ENCODE measurements around the gene NUP205. TPM values are rescaled to one million over a fixed set of nuclear protein-coding genes. Genes with fewer than 3 reads are reported as not detected.
"Not testable (repeated sequence)": the region's sequence is repeated elsewhere in the genome, so short reads cannot be mapped to it uniquely, and the experiment has no call there.

NUP205 gene
- total and polyA plus RNA-seq, 10 donors: 29.8 to 55.5 (median 44.8) TPM

- H3K36me3 ChIP-seq: peaks cover 0 to 44% (median 0%) of the 10 kb centered on the region in 6 donors
- H3K4me3 ChIP-seq: no peak overlapping the region
- 45 to 71% (median 50%) methylated on average over 3 of the region's 3 CpGs for WGBS, 5 donors
- H3K4me1 ChIP-seq: peaks cover 0 to 2% (median 0%) of the 10 kb centered on the region in 6 donors
- intact Hi-C loops (cut with DNase I; ENCODE audit: low total_unique reads): no loop called here
- no peak for DNase-seq
- H3K27me3 ChIP-seq (replicated peaks in 1 of 7): no peaks in the 10 kb centered on the region
- no peak overlapping the region for H3K27ac ChIP-seq
- TF ChIP-seq POLR2AphosphoS5 (IDR thresholded peaks at IDR 0.05): no peak
- TF ChIP-seq POLR2A (IDR thresholded peaks at IDR 0.05): no peak
- no peak for TF ChIP-seq CTCF (IDR thresholded peaks at IDR 0.05 in 8 of 11, conservative IDR thresholded peaks at IDR 0.05 in 3 of 11)
- no peaks in the 10 kb centered on the region for H3K9me3 ChIP-seq
Observed at GRCh38 chr7:135692055-135692454, 134.3 kb downstream of the NUP205 start.

- H3K4me1 ChIP-seq; H3K27ac ChIP-seq; DNase-seq; H3K9me3 ChIP-seq; intact Hi-C loops (cut with DNase I; ENCODE audit: low total_unique reads); H3K27me3 ChIP-seq (replicated peaks in 1 of 7); H3K4me3 ChIP-seq: not testable (repeated sequence)
- peaks cover 0 to 44% (median 0%) of the 10 kb centered on the region in 6 donors for H3K36me3 ChIP-seq
- 95 to 99% (median 96%) methylated on average over 7 of the region's 7 CpGs for WGBS, 5 donors
Observed at GRCh38 chr7:135692606-135693005, 134.9 kb downstream of the NUP205 start.

GRCh38 chr7:135693558-135693957, 135.8 kb downstream of the NUP205 start:
- H3K27ac ChIP-seq: no peak overlapping the region
- intact Hi-C loops (cut with DNase I; ENCODE audit: low total_unique reads): no loop called here
- WGBS, 5 donors: 88 to 99% (median 97%) methylated on average over 4 of the region's 4 CpGs

GRCh38 chr7:135697276-135698049, 139.7 kb downstream of the NUP205 start:
- Histone ChIP-seq H3K27ac (peak overlapping the region in 2 of 8 donors; percentile 6 to 7), H3K9me3 (no peaks in the 10 kb centered on the region), H3K4me3 (no peak overlapping the region), H3K36me3 (peaks cover 0 to 28% (median 0%) of the 10 kb centered on the region in 6 donors), H3K27me3 (replicated peaks in 1 of 7) (no peaks in the 10 kb centered on the region), H3K4me1 (peaks cover 0 to 4% (median 0%) of the 10 kb centered on the region in 6 donors)
- 55 to 65% (median 60%) methylated on average over 8 of the region's 8 CpGs for WGBS, 5 donors
- no peak for TF ChIP-seq POLR2A (IDR thresholded peaks at IDR 0.05)
- no peak for TF ChIP-seq POLR2AphosphoS5 (IDR thresholded peaks at IDR 0.05)
- no peak for TF ChIP-seq CTCF (IDR thresholded peaks at IDR 0.05 in 8 of 11, conservative IDR thresholded peaks at IDR 0.05 in 3 of 11)
- intact Hi-C loops (cut with DNase I; ENCODE audit: low total_unique reads): no loop called here
- DNase-seq: no peak

More at GRCh38 chr7:135693558-135693957, 135.8 kb downstream of the NUP205 start:
- Histone ChIP-seq H3K9me3 (no peaks in the 10 kb centered on the region), H3K4me1 (peaks cover 0 to 4% (median 0%) of the 10 kb centered on the region in 6 donors), H3K27me3 (replicated peaks in 1 of 7) (no peaks in the 10 kb centered on the region), H3K4me3 (no peak overlapping the region), H3K36me3 (peaks cover 0 to 44% (median 0%) of the 10 kb centered on the region in 6 donors)
- no peak for DNase-seq
- no peak for TF ChIP-seq POLR2AphosphoS5 (IDR thresholded peaks at IDR 0.05)
- no peak for TF ChIP-seq CTCF (IDR thresholded peaks at IDR 0.05 in 8 of 11, conservative IDR thresholded peaks at IDR 0.05 in 3 of 11)
- no peak for TF ChIP-seq POLR2A (IDR thresholded peaks at IDR 0.05)

Small RNA genes lying within 50 kb of the gene (small RNA-seq; reads per million reads assigned to genes)
- gene RNU6-1154P: 0 reads per million in 4 donors

Other genes with a start within 250 kb of the NUP205 start
- gene CNOT4, start 47.8 kb upstream of the NUP205 start, total RNA-seq: 10 to 100 TPM; 22.4 to 36.9 (median 28.6) TPM
- gene CNOT4, start 47.8 kb upstream of the NUP205 start, polyA plus RNA-seq: 1 to 10 TPM; 5.3 to 6.3 (median 6.0) TPM
- gene STMP1, start 104.6 kb downstream of the NUP205 start, total RNA-seq: 10 to 100 TPM; 20.0 to 25.9 (median 23.9) TPM
- gene STMP1, start 104.6 kb downstream of the NUP205 start, polyA plus RNA-seq: 10 to 100 TPM; 17.4 to 27.0 (median 22.3) TPM
- gene SLC13A4, start 170.3 kb downstream of the NUP205 start, total RNA-seq: under 1 TPM in 1 of 7 donors, not detected in 6; 0.20 TPM
- under 1 TPM in 1 of 3 donors, not detected in 2; 0.16 TPM for gene SLC13A4, start 170.3 kb downstream of the NUP205 start, polyA plus RNA-seq
- 1 to 10 TPM in 1 of 7 donors, under 1 TPM in 2, not detected in 4; 0.85 to 1.3 (median 0.97) TPM for gene FAM180A, start 190.9 kb downstream of the NUP205 start, total RNA-seq
- gene FAM180A, start 190.9 kb downstream of the NUP205 start, polyA plus RNA-seq: under 1 TPM in 2 of 3 donors, not detected in 1; 0.19 to 0.32 TPM